ENCODE data around the gene SPON1. TPM values are rescaled to one million over a fixed set of nuclear protein-coding genes. Genes with fewer than 3 reads are reported as not detected.

The SPON1 gene
- total and polyA plus RNA-seq, 4 donors: 0.72 to 4.9 (median 1.2) TPM

GRCh38 chr11:14022251-14022650 lies 59.7 kb downstream of the SPON1 start (continued):
- no peak for TF ChIP-seq CTCF (IDR thresholded peaks at IDR 0.05; ENCODE audit: low read depth, low read length, missing input control)

GRCh38 chr11:14022821-14023220 lies 60.3 kb downstream of the SPON1 start:
- no peaks in the 10 kb centered on the region for H3K4me1 ChIP-seq (ENCODE audit: control insufficient read depth in 4 of 4, insufficient read depth in 4 of 4, low read length in 3 of 4)
- no peak overlapping the region for H3K27ac ChIP-seq (ENCODE audit: low read depth in 1 of 2, low read length in 2 of 2)
- H3K9me3 ChIP-seq (ENCODE audit: control insufficient read depth in 4 of 4, low read length in 3 of 4): no peaks in the 10 kb centered on the region
- WGBS: 62% methylated on average over 6 of the region's 6 CpGs
- TF ChIP-seq FOXA1 (IDR thresholded peaks at IDR 0.05) (no peak), RXRA (IDR thresholded peaks at IDR 0.05) (no peak), HNF4A (conservative IDR thresholded peaks at IDR 0.05) (no peak), CTCF (IDR thresholded peaks at IDR 0.05; ENCODE audit: low read depth, low read length, missing input control) (no peak), TAF1 (conservative IDR thresholded peaks at IDR 0.05) (no peak), EGR1 (IDR thresholded peaks at IDR 0.05; ENCODE audit: low read depth in 2 of 2) (no peak), ZBTB33 (IDR thresholded peaks at IDR 0.05) (no peak), NR2F2 (IDR thresholded peaks at IDR 0.05) (no peak), HNF4G (IDR thresholded peaks at IDR 0.05) (no peak), MAX (IDR thresholded peaks at IDR 0.05) (no peak), GABPA (IDR thresholded peaks at IDR 0.05 in 1 of 2, conservative IDR thresholded peaks at IDR 0.05 in 1 of 2) (no peak), JUND (IDR thresholded peaks at IDR 0.05) (no peak), REST (IDR thresholded peaks at IDR 0.05) (no peak), ATF3 (IDR thresholded peaks at IDR 0.05) (no peak), FOXA2 (IDR thresholded peaks at IDR 0.05) (no peak), SP1 (IDR thresholded peaks at IDR 0.05) (no peak), RAD21 (IDR thresholded peaks at IDR 0.05) (no peak), YY1 (IDR thresholded peaks at IDR 0.05) (no peak)
- DNase-seq (ENCODE audit: low spot score): no peak
- H3K9ac ChIP-seq (ENCODE audit: low read depth in 1 of 2, low read length in 2 of 2): no peak overlapping the region
- H3K36me3 ChIP-seq (ENCODE audit: control insufficient read depth in 4 of 4, insufficient read depth in 3 of 4, low read depth in 1 of 4, low read length in 3 of 4): no peaks in the 10 kb centered on the region
- H3K4me3 ChIP-seq (ENCODE audit: low read depth in 1 of 3, low read length in 3 of 3): no peak overlapping the region
- peaks cover 0 to 8% (median 0%) of the 10 kb centered on the region in 4 donors for H3K27me3 ChIP-seq (ENCODE audit: control insufficient read depth in 4 of 4, insufficient read depth in 4 of 4, low read length in 3 of 4)
